GM21786 (cell line): ENCODE results near the gene LGALS8.
"Not testable (repeated sequence)": the region's sequence is repeated elsewhere in the genome, so short reads cannot be mapped to it uniquely, and the experiment has no call there.

Experiments used
- ATAC-seq: cut with Tn5 transposase; IDR thresholded peaks from one replicate; pipeline ENCODE4 v1.9.1; 2021; ENCODE audit not compliant: unreplicated experiment

LGALS8 gene

DNA sequence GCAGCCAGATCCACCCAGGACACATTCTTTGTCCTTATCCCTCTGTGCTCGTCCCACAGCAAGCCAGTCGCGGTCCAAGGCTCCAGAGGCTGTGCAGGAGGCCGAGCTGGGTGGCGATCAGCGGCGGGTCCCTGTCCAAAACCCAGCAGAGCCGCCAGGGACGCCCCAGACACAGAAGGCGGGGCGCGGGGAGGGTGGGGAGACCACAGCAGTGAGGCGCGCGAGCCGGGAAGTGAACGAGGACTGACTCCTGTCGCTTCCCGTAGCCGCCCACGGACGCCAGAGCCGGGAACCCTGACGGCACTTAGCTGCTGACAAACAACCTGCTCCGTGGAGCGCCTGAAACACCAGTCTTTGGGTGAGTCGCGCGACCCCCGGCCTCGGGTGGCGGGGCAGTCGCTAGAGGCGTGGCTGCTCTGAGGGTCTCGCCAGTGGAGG is at the start of gene LGALS8:
Gene LGALS8, plus strand, starts transcription at position 279 of the 438 bp plus-strand sequence. CDS start 2,089 bp downstream, outside the sequence.
- peak; percentile 52 for ATAC-seq

DNA sequence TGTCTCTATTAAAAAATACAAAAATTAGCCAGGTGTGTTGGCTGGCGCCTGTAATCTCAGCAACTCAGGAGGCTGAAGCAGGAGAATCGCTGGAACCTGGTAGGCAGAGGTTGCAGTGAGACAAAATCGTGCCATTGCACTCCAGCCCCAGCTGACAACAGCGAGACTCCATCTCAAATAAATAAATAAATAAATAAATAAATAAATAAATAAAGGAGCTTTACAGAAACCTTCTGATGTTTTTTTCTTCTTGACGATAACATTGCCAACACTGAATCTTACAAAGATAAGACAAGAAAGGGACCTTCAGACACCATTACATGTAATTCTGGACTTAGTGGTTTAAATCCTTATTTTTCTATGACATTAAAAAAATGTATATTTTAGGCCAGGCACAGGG is 47.8 kb upstream of the LGALS8 start:
- no peak for ATAC-seq

DNA sequence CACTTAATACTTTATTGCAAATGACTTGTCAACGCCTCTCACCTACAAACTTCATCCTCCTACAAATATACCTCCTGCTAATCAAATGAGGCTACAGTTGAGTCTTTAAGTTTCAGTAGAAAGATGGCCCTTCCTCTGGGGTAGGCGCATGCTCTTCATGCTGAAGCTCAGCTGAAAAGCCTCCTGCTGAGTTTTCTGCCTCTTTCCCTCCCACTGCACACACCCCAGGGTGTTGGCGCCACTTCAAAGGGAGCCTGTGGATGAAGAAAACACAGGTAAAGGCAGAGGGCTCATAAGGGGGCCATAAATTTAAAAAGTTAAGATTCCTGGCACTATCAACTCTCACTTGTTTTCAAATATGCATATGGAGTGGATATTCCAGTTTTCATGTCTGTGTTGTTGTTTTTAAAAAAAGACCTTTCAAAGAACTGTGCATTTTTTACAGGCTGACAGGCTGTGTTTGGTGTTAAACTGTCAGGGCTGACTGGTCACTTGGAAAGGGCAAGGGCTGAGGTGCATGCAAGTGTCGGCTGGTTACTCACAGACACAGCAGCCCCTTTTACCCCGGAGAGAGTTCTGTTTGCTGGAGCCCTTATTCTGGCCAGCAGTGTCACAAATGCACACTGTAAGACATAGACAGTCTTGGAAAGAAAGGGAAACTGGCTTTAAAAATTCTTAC is 42.9 kb upstream of the LGALS8 start:
- no peak for ATAC-seq

DNA sequence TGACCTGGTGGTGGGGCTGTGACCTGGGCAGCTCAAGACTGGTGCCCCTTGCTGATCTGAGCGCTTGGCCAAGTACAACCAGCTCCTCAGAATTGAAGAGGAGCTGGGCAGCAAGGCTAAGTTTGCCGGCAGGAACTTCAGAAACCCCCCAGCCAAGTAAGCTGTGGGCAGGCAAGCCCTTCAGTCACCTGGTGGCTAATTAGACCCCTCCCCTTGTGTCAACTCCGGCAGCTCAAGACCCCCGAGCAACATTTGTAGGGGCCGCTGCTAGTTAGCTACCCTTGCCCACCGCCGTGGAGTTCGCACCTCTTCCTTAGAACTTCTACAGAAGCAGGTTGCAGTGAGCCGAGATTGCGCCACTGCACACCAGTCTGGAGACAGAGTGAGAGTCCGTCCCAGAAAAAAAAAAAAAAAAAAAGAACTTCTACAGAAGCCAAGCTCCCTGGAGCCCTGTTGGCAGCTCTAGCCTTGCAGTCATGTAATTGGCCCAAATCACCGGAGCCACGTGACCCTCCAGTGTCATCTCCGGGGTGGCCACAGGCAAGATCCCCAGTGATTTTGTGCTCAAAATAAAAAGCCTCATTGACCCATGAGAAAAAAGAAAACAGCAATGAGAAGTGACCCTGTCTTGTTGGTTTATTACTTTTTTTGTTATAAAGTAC is 39.3 kb upstream of the LGALS8 start:
- no peak for ATAC-seq

DNA sequence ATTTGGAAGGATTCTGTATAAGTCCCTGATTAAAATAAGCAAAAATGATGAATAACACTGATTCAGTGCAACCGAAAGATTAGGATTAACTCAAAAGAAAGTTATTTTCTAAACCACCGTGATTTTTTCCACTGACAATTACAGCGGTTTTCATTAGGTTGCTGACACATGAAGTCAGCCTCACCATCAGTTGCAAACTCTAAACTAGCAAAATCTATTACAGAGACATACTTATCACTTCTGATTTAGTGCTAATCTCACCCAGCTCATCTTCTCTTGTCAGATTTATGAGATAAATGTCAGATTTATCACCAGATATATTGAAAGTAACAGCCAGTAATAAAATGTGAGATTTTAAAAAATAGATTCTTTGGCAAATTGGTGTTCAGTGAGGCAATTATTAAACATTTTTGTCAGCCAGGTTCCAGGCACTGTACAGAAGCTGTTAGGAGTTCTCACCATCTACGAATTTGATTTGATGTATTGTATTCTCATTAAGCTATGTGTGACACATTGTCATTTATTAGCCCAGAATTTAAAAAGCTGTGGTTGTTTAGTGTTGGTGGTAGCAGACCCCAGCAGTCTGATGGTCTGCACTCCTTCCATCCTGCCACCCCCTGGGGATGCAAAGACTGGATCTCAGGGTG is 37.3 kb upstream of the LGALS8 start:
- ATAC-seq = no peak

DNA sequence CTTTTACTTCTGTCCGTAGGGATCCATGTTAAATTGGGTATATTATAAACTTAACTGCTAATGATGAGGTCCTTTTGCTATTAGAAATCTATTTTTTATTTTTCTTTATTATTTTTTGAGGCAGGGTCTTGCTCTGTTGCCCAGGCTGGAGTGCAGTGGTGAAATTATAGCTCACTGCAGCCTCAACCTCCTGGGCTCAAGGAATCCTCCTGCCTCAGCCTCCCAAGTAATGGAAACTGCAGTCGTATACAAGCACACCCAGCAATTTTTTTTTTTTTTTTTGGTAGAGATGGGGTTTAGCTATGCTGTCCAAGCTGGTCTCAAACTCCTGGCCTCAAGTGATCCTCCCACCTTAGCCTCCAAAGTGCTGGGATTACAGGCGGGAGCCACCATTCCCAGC is 34.6 kb upstream of the LGALS8 start:
- not testable (repeated sequence) for ATAC-seq

DNA sequence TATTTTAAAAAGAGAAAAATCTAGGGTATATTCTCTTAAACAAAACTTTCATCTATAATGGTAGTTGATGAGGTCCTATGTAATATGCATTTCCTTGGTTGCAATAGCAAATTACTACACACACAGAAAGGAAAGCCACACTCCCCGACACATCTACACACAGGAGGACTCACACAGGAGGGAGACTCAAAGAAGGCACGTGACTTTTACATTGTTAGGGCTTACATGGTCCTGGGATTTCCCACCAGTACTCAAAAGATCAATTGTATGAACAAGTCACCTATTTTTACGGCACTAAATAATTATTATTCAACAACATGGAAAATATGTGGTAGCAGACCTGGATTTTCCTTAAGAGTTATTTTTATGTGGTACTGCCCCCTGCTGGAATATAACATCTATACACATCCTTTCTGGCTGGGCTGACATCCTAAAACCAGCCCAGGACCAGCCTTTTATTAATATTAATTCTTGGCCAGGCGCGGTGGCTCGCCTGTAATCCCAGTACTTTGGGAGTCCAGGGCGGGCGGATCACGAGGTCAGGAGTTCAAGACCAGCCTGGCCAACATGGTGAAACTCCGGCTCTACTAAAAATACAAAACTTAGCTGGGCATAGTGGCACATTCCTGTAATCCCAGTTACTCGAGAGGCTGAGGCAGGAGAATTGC is 33.9 kb upstream of the LGALS8 start:
- no peak for ATAC-seq

DNA sequence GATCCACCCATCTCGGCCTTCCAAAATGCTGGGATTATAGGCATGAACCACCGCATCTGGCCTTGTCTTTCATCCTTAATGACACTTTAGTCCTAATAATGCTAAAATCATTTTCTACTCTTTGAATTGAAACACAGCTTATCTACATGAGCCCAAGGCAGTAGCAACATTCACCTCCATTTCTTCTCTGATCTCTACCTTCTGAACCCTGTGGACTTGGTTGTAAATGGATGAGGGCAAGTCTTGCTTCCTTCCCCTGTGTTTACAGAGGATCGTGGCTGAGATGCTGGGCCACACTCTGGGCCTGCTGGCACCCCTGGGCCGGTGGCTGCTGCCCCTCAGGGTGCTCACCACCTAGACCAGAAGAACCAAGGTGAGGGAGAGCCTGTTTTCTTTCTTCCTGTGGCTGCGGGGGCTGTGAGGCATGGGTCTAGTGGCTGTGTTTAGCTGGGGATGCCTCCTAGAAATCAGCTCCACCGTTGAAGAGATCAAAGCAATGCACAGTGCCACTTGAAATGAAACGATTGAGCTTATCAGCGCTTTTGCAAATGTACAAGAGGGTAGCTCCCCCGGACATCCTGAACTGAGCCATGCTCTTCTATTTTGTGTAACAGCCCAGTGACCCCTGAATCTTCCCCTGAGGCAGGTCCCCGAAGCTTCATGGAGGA is 32.2 kb upstream of the LGALS8 start:
- ATAC-seq = no peak

DNA sequence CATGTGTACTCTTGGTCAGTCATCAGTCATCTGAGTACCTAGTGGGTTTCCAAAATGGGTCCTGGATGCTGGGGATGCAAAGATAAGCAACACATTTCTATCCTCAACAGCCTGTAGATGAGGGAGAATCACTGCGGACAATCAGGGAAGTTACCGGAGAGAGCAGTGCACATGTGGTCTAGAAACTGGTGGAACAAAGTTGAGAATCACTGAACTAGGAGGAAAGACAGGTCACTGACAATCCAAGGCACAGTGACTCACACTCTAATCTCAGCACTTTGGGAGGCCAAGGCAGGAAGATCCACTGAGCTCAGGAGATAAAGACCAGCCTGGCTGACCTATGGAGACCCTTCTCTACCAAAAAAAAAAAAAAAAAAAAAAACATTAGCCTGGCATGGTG is 31.4 kb upstream of the LGALS8 start:
- ATAC-seq = no peak

DNA sequence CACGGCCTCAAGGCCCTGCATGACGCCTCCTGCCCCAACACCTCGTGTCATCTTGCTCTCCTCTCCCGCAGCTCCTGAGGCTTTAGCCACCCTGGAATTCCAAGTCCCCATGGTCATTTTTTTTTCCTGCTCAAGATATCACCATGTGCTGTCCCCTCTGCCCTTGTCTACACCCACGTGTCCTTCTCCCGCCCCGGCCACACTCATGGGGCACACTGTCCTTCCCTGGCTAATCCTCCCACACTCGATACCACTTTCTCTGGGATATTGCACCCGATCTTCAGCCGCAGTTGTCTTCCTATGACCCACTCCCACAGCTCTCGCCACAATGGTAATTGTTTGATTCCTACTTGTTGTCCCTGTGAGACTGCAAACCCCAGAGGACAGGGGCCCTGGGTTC is 29.7 kb upstream of the LGALS8 start:
- ATAC-seq = no peak

DNA sequence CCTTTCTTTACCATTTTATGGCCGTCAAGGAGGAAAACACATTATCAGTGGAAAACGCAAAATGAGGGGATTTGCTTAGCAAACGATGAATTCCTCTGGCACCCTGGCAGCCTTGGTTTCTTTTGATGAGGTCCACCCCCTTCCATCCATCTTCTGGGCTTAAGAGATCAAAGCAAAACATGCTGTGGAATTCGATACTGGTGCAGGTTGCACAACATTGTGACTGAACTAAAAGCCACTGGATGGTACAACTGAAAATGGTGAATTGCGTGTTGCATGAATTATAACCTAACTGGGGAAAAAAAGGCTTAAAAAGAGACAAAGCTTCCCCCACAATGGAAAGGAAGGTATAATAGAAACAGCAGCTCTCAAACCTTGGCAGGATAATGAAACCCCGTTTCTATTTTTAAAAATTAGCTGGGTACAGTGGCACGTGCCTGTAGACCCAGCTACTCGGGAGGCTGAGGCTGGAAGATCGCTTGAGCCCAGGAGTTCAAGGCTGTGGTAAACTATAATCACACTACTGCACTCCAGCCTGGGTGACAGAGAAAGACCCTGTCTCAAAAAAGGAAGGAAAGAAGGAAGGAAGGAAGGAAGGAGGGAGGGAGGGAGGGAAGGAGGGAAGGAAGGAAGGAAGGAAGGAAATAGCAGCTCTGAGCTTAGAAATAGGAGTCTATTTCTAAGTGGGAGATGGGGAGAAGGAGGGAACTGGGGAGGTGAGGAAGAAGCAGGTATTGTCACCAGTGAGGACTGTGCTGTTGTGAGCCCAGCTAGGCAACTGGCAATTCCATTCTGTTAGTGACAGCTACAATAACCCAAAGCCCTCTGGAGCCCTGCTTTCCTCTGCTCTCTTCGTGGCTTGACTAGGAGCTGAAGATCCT is 29.0 kb upstream of the LGALS8 start:
- no peak for ATAC-seq

DNA sequence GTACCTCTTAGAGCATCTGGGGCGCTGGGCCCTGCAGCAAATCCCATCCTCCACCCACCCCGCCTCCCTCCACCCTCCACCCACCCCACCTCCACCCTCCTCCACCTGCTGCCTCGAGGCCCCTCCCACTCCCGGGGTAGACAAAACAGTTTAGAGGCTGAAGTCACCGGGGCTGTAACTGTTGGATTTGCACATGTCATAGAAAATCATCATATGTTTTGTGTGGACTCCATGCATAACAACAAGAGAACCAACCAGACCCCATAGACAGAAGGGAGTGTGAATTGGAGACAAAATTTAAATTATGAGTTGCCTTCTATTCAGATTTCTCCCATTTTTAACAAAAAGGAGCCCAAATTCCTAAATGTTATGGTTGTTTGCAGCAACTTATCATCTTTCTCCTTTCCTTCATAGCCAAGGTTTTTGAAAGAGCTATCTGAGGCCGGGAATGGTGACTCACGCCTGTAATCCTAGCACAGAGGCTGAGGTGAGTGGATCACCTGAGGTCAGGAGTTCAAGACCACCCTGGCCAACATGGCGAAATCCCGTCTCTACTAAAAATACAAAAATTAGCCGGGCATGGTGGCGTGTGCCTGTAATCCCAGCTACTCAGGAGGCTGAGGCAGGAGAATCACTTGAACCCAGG is 28.2 kb upstream of the LGALS8 start:
- no peak for ATAC-seq

DNA sequence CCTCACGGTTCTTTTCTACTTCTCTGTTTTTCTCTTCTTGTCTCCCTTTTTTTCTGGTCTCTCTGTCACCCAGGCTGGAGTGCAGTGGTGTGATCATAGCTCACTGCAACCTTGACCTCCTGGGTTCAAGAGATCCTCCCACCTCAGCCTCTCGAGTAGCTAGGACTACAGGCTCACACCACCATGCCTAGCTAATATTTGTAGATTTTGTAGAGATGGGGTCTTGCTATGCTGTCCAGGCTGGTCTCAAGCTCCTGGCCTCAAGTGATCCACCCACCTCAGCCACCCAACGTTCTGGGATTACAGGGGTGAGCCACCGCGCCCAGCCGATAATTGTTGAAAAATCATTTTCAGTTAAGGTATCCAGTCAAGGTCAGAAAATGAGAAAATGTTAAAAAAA is 25.9 kb upstream of the LGALS8 start:
- no peak for ATAC-seq

DNA sequence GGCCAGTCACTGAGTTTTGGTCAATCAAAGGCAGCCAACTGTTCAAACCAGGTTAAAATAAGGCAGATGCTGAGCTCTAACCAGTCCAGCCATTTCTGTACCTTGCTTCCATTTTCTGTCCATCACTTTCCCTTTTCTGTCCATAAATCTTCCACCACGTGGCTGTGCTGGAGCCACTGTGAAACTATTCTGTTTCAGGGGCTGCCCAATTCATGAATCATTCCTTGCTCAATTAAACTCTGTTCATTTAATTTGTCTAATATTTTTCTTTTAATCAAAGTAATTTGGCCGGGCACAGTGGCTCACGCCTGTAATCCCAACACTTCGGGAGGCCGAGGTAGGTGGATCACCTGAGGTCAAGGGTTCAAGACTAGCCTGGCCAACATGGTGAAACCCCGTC is 22.7 kb upstream of the LGALS8 start:
- ATAC-seq = no peak

DNA sequence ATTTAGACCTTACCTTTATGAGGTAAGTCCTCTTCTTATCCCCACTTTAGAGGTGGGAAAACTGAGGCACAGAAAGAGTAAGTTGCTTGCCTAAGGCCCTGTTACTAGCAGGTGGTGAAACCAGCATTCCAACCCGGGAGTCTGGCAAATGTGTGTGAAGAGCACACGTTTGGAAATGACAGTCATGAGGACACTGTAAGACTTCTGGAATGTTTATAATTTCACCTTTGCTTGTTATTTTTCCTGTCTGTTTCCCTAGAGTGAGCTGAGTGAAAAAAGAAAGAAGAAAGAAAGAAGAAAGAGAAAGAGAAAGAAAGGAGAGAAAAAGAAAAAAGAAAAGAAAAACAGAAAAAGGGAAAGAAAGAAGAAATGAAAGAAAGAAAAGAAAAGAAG is 21.2 kb upstream of the LGALS8 start:
- no peak for ATAC-seq

DNA sequence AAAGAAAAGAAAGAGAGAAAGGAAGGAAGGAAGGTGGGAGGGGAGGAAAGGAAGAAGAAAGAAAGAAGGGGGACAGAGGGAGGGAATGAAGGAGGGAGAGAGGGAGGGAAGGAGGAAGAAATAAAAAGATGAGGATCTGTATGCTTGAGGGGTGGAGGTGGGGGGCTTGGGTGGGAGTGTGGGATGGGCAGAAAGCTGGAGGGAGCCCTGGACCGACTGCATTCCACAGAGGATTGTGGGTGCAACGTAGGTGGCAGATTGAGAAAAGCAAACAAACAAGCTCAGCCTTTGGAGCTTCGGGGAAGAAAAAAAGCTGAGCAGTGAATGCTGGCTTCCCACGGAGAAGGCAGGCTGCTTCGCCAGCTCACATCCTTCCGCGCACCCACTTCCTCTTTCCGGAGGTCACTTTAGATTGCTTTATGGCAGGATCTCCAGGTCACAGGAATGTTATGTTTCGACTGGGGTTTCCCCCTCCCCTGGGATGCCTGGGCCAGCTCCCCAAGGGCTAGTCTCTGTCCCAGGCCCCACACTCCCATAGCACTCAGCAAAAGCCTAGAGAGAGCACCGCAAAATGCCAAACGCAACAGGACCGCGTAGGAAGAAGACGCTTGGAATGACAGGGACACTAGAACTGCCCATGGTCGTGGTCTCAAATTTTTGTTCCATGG is 20.7 kb upstream of the LGALS8 start:
- no peak for ATAC-seq

DNA sequence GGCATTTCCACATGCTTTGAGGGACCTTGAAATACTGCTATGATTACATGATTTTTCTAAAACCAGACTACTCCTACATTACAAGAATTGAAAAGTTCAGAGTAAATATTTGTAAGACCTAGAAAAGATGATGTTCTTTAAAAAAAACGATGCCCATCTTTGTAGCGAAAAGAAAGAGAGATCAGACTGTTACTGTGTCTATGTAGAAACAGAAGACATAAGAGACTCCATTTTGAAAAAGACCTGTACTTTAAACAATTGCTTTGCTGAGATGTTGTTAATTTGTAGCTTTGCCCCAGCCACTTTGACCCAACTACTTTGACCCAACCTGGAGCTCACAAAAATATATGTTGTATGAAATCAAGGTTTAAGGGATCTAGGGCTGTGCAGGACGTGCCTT is 19.4 kb upstream of the LGALS8 start:
- not testable (repeated sequence) for ATAC-seq

DNA sequence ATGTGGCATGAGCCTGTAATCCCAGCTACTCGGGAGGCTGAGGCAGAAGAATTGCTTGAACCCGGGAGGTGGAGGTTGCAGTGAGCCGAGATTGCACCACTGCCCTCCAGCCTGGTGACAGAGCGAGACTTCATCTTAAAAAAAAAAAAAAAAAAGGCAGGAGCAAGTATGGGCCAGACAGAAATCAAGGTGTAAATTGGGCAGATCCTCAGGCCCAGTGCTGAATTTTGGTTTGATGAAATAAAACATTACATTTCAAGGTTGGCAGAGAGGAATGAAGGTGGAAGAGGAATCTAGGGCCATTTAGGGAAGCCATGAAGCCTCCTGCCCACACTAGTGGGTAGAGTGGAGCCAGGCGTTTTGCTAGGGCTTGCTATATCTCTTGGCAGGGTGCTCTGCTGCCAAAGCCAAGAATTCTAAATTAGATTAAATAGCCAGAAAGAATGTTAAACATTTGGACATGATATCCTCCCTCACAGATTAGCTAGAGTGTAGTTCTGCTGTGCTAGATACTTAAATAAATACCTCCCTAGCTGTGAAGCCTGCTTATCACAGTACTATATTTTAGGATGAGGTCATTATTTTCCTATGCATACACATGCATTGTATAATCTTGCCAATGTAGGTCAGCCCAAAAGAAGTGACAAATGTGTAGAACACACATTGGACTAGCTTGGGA is 16.6 kb upstream of the LGALS8 start:
- ATAC-seq = no peak

DNA sequence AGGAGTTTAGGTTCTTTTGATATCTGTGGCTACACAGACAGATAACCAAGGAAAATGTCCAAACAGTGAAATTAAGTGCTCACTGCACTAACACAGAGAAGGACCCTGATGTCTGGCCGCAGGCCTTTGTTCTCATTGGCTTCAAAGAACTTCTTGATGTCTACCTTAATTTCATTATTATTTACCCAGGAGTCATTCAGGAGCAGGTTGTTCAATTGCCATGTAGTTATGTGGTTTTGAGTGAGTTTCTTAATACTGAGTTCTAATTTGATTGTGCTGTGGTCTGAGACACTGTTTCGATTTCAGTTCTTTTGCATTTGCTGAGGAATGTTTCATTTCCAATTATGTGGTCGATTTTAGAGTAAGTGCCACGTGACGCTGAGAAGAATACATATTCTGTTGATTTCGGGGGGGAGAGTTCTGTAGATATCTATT is 15.2 kb upstream of the LGALS8 start:
- ATAC-seq = peak; percentile 42
